RWPE2 (cell line): ENCODE measurements around the gene OSBPL3.

Source experiments
- ATAC-seq: fragments of 200-7000 bp; cut with Tn5 transposase; 3 replicates; pipeline ENCODE4 v1.9.1; 2021; ENCODE audit warnings: low read depth
- DNase-seq: peaks from one replicate; pipeline ENCODE4 v3.0.0-alpha.2; 2020; ENCODE audit warnings: low spot score
- H3K27ac ChIP-seq: fragments of 450-650 bp; 2 replicates; pipeline ENCODE4 v1.5.1; 2017; ENCODE audit warnings: mild to moderate bottlenecking; ENCODE audit not compliant: poor library complexity, severe bottlenecking
- H3K27me3 ChIP-seq: fragments of 250-450 bp; sonication (Bioruptor Pico); 2 replicates; pipeline ENCODE4 v1.5.1; 2021; ENCODE audit warnings: mild to moderate bottlenecking, moderate library complexity; ENCODE audit not compliant: insufficient read depth, poor library complexity, severe bottlenecking
- H3K36me3 ChIP-seq: fragments of 250-450 bp; sonication (Bioruptor Pico); 2 replicates; pipeline ENCODE4 v1.5.1; 2020; ENCODE audit warnings: low read depth, mild to moderate bottlenecking, moderate library complexity
- H3K4me1 ChIP-seq: fragments of 250-450 bp; sonication (Bioruptor Pico); 2 replicates; pipeline ENCODE4 v1.5.1; 2021; ENCODE audit warnings: mild to moderate bottlenecking, moderate library complexity; ENCODE audit not compliant: insufficient read depth, poor library complexity, severe bottlenecking
- H3K4me3 ChIP-seq: fragments of 250-450 bp; sonication (Bioruptor Pico); 2 replicates; pipeline ENCODE4 v1.5.1; 2021; ENCODE audit warnings: mild to moderate bottlenecking, moderate library complexity; ENCODE audit not compliant: severe bottlenecking
- H3K9me3 ChIP-seq: fragments of 250-450 bp; sonication (Bioruptor Pico); 2 replicates; pipeline ENCODE4 v1.5.1; 2021; ENCODE audit warnings: mild to moderate bottlenecking, moderate library complexity; ENCODE audit not compliant: severe bottlenecking
- TF ChIP-seq, protein P1 (sequence below): fragments of 450-650 bp; IDR thresholded peaks from one replicate; pipeline ENCODE4 v1.5.1; 2017; ENCODE audit warnings: mild to moderate bottlenecking, moderate library complexity; ENCODE audit not compliant: poor library complexity, severe bottlenecking

OSBPL3 gene

DNA sequence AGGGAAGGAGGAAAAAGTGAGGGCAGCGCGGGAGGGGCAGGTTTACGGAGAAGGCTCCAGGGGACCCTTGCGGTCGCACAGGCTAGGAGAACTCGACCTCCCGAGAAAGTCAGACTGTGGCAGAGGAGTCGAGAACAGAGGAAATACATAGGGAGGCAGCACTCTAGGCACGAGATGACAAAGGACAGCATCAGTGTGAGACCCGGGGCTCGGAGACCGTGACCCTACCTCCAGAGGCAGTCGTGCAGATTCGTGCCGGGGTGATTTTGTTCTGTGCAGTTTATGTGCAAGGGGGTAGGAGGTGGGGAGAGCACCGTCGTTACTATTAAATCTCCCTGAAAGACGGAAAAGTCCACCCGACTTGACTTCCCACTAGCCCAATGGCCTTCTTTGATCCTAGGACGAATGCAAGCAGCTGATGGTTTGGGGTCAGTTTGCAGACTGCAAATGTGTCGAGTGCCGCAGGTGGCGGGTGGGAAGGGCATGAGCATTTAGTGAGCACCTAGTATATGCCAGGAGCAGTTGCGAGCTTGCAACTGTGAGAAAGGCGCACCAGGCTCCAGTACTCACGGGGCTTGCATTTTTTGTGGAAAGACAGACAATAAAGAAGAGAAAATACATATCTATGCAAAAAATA, 674 bp upstream of the OSBPL3 start:
- peaks cover 10% of the 10 kb centered on the region for H3K4me1 ChIP-seq
- H3K9me3 ChIP-seq: no peaks in the 10 kb centered on the region
- no peaks in the 10 kb centered on the region for H3K27me3 ChIP-seq
- no peak for DNase-seq
- H3K4me3 ChIP-seq: peak overlapping the region; percentile 83
- H3K27ac ChIP-seq: peak overlapping the region; percentile 72
- no peaks in the 10 kb centered on the region; the same call in 1 of the 2 replicates for H3K36me3 ChIP-seq
- TF ChIP-seq, protein P1, sequence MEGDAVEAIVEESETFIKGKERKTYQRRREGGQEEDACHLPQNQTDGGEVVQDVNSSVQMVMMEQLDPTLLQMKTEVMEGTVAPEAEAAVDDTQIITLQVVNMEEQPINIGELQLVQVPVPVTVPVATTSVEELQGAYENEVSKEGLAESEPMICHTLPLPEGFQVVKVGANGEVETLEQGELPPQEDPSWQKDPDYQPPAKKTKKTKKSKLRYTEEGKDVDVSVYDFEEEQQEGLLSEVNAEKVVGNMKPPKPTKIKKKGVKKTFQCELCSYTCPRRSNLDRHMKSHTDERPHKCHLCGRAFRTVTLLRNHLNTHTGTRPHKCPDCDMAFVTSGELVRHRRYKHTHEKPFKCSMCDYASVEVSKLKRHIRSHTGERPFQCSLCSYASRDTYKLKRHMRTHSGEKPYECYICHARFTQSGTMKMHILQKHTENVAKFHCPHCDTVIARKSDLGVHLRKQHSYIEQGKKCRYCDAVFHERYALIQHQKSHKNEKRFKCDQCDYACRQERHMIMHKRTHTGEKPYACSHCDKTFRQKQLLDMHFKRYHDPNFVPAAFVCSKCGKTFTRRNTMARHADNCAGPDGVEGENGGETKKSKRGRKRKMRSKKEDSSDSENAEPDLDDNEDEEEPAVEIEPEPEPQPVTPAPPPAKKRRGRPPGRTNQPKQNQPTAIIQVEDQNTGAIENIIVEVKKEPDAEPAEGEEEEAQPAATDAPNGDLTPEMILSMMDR: no peak
- peak; percentile 12 for ATAC-seq

DNA sequence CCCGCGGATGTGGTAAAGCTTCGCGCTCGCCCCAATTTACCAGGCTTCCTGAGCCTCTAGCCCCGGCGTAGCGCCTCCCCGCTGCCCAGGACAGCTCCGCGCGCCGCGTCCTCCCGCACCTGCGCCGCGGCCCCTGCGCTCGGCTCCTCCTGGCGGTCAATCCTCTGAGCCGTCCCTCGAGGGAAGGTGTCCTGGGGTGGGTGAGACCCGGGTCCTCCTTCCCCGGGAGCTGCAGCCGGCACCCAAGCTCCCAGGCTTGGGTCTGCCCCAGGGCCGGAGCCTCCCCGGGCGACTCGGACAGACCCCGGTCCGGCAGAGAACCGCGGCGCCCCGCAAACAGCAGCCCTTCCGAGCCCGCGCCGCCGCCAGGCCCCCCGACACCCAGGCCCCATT, 512 bp downstream of the OSBPL3 start:
- Histone ChIP-seq H3K9me3 (no peaks in the 10 kb centered on the region), H3K4me1 (peaks cover 13% of the 10 kb centered on the region), H3K4me3 (peak overlapping the region; percentile 83), H3K27ac (peak overlapping the region; percentile 72), H3K27me3 (no peaks in the 10 kb centered on the region), H3K36me3 (no peaks in the 10 kb centered on the region; the same call in 1 of the 2 replicates)
- TF ChIP-seq, protein P1: peak; percentile 74
- peak; percentile 80 for DNase-seq
- ATAC-seq: peak; percentile 59

DNA sequence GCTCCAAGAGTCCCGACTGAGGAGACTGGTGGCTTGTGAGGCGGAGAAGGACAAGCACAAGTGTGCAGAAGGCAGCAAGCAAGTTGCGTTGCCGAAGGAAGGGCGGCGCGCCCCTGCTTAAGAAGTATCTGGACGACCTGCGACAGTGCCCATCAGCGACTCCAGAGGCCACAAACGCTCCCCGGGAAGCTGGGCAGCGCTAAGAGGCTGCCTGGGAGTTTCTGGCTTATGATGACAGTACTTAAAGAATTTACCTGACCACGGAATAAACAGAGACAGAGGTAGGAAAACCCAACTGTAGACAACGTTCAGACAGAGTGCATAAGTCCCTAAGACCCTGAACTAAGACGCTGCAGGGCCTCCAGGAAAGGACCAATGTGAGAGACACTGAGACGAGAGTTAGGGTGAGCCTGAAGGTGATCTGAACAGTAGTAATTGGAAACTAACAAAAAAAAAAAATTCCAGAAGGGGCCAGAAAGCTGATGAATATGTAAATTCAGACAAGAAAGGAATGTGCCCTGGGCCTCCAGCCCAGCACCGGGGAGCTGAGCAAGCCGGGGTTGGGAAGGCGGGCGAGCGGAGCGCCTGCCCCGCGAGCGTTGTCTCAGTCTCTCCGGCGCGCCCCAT, 1.0 kb downstream of the OSBPL3 start:
- ATAC-seq: no peak; the same call in 2 of the 3 replicates
- TF ChIP-seq, protein P1: no peak

DNA sequence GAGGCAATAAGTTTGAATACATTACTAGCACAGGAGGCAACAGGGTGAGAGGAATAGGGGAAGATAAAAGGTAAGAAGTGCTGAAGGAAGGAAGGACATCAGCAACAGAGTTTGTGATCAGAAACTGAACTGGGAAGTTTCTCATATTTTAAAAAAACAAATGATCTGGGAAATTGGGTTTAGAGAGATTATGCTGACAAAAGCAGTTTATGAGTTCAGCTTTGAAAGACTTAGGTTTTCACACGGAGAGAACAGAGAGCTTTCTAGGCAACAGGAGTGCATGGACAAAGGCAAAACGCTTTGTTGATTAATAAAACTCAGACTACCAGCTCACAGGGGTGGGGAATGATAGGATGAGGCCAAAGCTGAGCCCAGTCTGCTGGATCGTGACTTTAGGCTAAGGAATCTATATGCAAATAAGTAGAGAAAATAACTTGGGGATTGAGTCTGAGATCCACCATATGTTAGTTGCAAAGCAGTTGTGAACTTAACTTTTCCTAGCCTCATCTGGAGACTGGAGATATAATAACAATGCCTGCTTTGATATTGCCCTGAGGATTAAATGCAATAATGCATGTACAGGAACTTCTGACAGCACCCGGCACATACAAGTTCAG, 4.2 kb downstream of the OSBPL3 start:
- Histone ChIP-seq H3K4me1 (peaks cover 45% of the 10 kb centered on the region), H3K36me3 (no peaks in the 10 kb centered on the region; the same call in 1 of the 2 replicates), H3K9me3 (no peaks in the 10 kb centered on the region), H3K4me3 (no peak overlapping the region), H3K27me3 (no peaks in the 10 kb centered on the region), H3K27ac (peak overlapping the region; percentile 12)
- ATAC-seq: no peak
- DNase-seq: no peak
- TF ChIP-seq, protein P1: no peak

More for the DNA sequence above, 1.0 kb downstream of the OSBPL3 start:
- H3K36me3 ChIP-seq: no peaks in the 10 kb centered on the region; the same call in 1 of the 2 replicates
- H3K9me3 ChIP-seq: no peaks in the 10 kb centered on the region
- H3K4me1 ChIP-seq: peaks cover 15% of the 10 kb centered on the region
- H3K27ac ChIP-seq: peak overlapping the region; percentile 72
- no peaks in the 10 kb centered on the region for H3K27me3 ChIP-seq
- peak overlapping the region; percentile 83 for H3K4me3 ChIP-seq
- no peak for DNase-seq
